Measurements from ENCODE around the gene NADK.

DNA sequence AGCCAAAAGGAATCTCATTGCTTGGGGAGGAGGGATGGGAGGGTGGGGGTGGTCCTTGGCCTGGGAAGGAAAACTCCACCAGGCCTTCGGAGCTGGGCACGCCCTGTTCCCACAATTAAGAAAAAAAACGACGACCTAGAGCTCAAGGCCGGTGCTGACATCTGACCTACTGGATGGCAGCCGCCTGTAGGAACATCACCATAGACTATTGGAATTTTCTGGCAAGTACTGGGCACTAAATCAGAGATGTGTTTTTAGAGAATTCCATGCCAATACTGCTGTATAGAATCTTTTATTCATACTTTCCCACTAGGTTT, 729 bp downstream of the NADK start:
- TF ChIP-seq CTCF (IDR thresholded peaks at IDR 0.05), result no peak
- TF ChIP-seq POLR2A (IDR thresholded peaks at IDR 0.05), result no peak

All from adrenal gland (tissue), 5 donors.